Adrenal gland (tissue), 12 donors: Measurements from ENCODE around the gene MED12L. TPM values are rescaled to one million over a fixed set of nuclear protein-coding genes. Genes with fewer than 3 reads are reported as not detected.

Experiments used
- DNase-seq, 7 donors: peaks; one replicate each; pipeline ENCODE4 v3.0.0-alpha.2; 2019 to 2020
- H3K27ac ChIP-seq, 5 donors: fragments of 200-600 bp; sonication (generic) in 4 of 5; 1 replicate in 3 of 5; 2 replicates in 2 of 5; pipeline versions ENCODE4 v1.5.1 to v1.8.0; 2016 to 2020; ENCODE audit warnings: mild to moderate bottlenecking in 1 of 5
- H3K27me3 ChIP-seq: fragments of 200-600 bp; 2 replicates; pipeline ENCODE4 v1.8.0; 2021
- H3K36me3 ChIP-seq, 2 donors: fragments of 200-600 bp; replicated peaks in 1 of 2; 1 replicate in 1 of 2; 2 replicates in 1 of 2; pipeline versions ENCODE4 v1.5.1 to v1.8.0; 2018 to 2022
- H3K4me1 ChIP-seq, 2 donors: fragments of 200-600 bp; replicated peaks in 1 of 2; 1 replicate in 1 of 2; 2 replicates in 1 of 2; pipeline versions ENCODE4 v1.5.1 to v1.8.0; 2018 to 2021
- H3K4me3 ChIP-seq, 4 donors: fragments of 200-600 bp; sonication (generic) in 3 of 4; one replicate each; pipeline ENCODE4 v1.5.1; 2016 to 2018
- H3K9me3 ChIP-seq, 3 donors: fragments of 200-600 bp; sonication (generic) in 1 of 3; replicated peaks in 1 of 3; 1 replicate in 2 of 3; 2 replicates in 1 of 3; pipeline versions ENCODE4 v1.5.1 to v1.8.0; 2016 to 2021
- CTCF ChIP-seq, 6 experiments: fragments of 450-650 bp in 4 of 6; fragments of 200-600 bp in 2 of 6; sonication (generic) in 1 of 6; IDR thresholded peaks; 1 replicate in 5 of 6; 2 replicates in 1 of 6; pipeline versions ENCODE4 v1.5.1 to v1.8.0; 2016 to 2021; ENCODE audit warnings: antibody characterized with exemption in 6 of 6, mild to moderate bottlenecking in 2 of 6, moderate library complexity in 1 of 6
- POLR2A ChIP-seq, 2 donors: fragments of 450-650 bp; IDR thresholded peaks; one replicate each; pipeline ENCODE4 v1.6.1; 2017; ENCODE audit warnings: antibody characterized with exemption in 2 of 2, mild to moderate bottlenecking in 2 of 2, moderate library complexity in 1 of 2
- WGBS, 4 donors: extraction: QIAGEN DNeasy Blood & Tissue Kit in 2 of 4; methylation state at CpG; one replicate each; pipeline versions ENCODE4 v1.1.5 to v1.1.7; 2013 to 2017; 5-methylcytosine and 5-hydroxymethylcytosine counted together
- intact Hi-C, 2 donors: fragments of 100-400 bp; cut with DNase I; formaldehyde crosslinking; loops; one replicate each; pipeline versions ENCODE4 v1.14.1 to v1.15.0; 2022 to 2023
- polyA plus RNA-seq, 3 donors: library from polyadenylated mRNA; stranded (reverse); fragments of 200-250 nt in 2 of 3; fragments of 350-450 nt in 1 of 3; fragmentation: Illumina TruSeq in 1 of 3; extraction: RNeasy Lipid Tissue Mini Kit (QIAGEN cat#74804) in 1 of 3; gene quantifications; one replicate each; pipeline ENCODE4 v1.2.3, GENCODE V29; 2013 to 2014
- small RNA-seq, 2 donors: library from RNA; depleted of rRNA; stranded (forward); fragments of <200 nt; gene quantifications; one replicate each; pipeline ENCODE3, GENCODE V24; 2016
- total RNA-seq, 9 donors: library from RNA; depleted of rRNA in 4 of 9; stranded (reverse); fragments of >200 nt in 4 of 9; fragments of 120-200 nt in 1 of 9; fragmentation: NEBNext Ultra II Directional in 1 of 9; extraction: Animal tissue kit (Norgen Biotek cat#: 25700) in 1 of 9; gene quantifications; one replicate each; pipeline versions ENCODE4 v1.1.0 to v1.2.4, GENCODE V29; 2013 to 2023
- donor health status: healthy with polysubstance abuse.
- donor health status: Bipolar disorder and iron deficiency.
- donor health status: DM: yes; HTN: yes; CAD: no.
- donor health status: DM: no; HTN: no; CAD: no.
- donor health status: DM: no; HTN: no; CAD: no.
- donor health status: DM: yes; HTN: yes; CAD: no.

MED12L gene
- total and polyA plus RNA-seq, 12 donors: 0.77 to 25.0 (median 6.3) TPM

GRCh38 chr3:151483961-151484520, 398.6 kb downstream of the MED12L start:
- DNase-seq: no peak
- intact Hi-C loops: no loop called here
- no peak for TF ChIP-seq CTCF (IDR thresholded peaks at IDR 0.05)
- no peak for TF ChIP-seq POLR2A (IDR thresholded peaks at IDR 0.05)
- no peaks in the 10 kb centered on the region for H3K9me3 ChIP-seq
- no peaks in the 10 kb centered on the region for H3K36me3 ChIP-seq
- no peak overlapping the region for H3K27ac ChIP-seq
- H3K27me3 ChIP-seq: no peaks in the 10 kb centered on the region
- no peaks in the 10 kb centered on the region for H3K4me1 ChIP-seq
- H3K4me3 ChIP-seq: no peak overlapping the region
- WGBS, 4 donors: 83 to 93% (median 87%) methylated on average over 4 to 6 of the region's 6 CpGs

Small RNA genes within 50 kb of the gene (small RNA-seq; reads per million reads assigned to genes)
- 19.4 to 26.7 reads per million in 2 donors for gene RNA5SP145

Other genes starting within 250 kb of the MED12L start
- 1 to 10 TPM in 2 of 9 donors, not detected in 7; 1.4 to 2.9 TPM for gene MINDY4B, start 180.2 kb upstream of the MED12L start, total RNA-seq
- gene MINDY4B, start 180.2 kb upstream of the MED12L start, polyA plus RNA-seq: 1 to 10 TPM in 1 of 3 donors, under 1 TPM in 2; 0.71 to 1.9 (median 0.74) TPM
- gene CLRN1, start 112.9 kb upstream of the MED12L start, total RNA-seq: 10 to 100 TPM in 5 of 9 donors, 1 to 10 TPM in 4; 1.0 to 27.8 (median 10.9) TPM
- gene CLRN1, start 112.9 kb upstream of the MED12L start, polyA plus RNA-seq: 10 to 100 TPM in 2 of 3 donors, 1 to 10 TPM in 1; 6.1 to 13.7 (median 10.0) TPM
- 1 to 10 TPM in 1 of 9 donors, under 1 TPM in 6, not detected in 2; 0.06 to 1.3 (median 0.41) TPM for gene GPR171, start 117.6 kb downstream of the MED12L start, total RNA-seq
- 1 to 10 TPM in 1 of 3 donors, under 1 TPM in 2; 0.44 to 2.0 (median 0.64) TPM for gene GPR171, start 117.6 kb downstream of the MED12L start, polyA plus RNA-seq
- gene P2RY14, start 192.9 kb downstream of the MED12L start, total RNA-seq: 1 to 10 TPM in 1 of 9 donors, under 1 TPM in 7, not detected in 1; 0.17 to 2.4 (median 0.58) TPM
- under 1 TPM; 0.40 to 0.57 (median 0.57) TPM for gene P2RY14, start 192.9 kb downstream of the MED12L start, polyA plus RNA-seq
- gene GPR87, start 231.2 kb downstream of the MED12L start, total RNA-seq: not detected
- gene GPR87, start 231.2 kb downstream of the MED12L start, polyA plus RNA-seq: not detected
- gene P2RY13, start 243.9 kb downstream of the MED12L start, total RNA-seq: 1 to 10 TPM in 8 of 9 donors, under 1 TPM in 1; 0.66 to 6.0 (median 2.4) TPM
- gene P2RY13, start 243.9 kb downstream of the MED12L start, polyA plus RNA-seq: 1 to 10 TPM; 1.2 to 2.7 (median 1.7) TPM